GM18870 (cell line): ENCODE measurements around the gene APPBP2.
"Not testable (repeated sequence)": the region's sequence is repeated elsewhere in the genome, so short reads cannot be mapped to it uniquely, and the experiment has no call there.

Source experiments
- ATAC-seq: cut with Tn5 transposase; IDR thresholded peaks from one replicate; pipeline ENCODE4 v1.9.1; 2021; ENCODE audit warnings: moderate library complexity; ENCODE audit not compliant: unreplicated experiment

Gene APPBP2

GRCh38 chr17:60439501-60439900 lies 86.5 kb downstream of the APPBP2 start:
- ATAC-seq = no peak

- no peak for ATAC-seq
These were observed 89.4 kb downstream of the APPBP2 start for GRCh38 chr17:60436676-60437075.

GRCh38 chr17:60435244-60436167 lies 90.5 kb downstream of the APPBP2 start:
- no peak for ATAC-seq

GRCh38 chr17:60433021-60433997 lies 92.7 kb downstream of the APPBP2 start:
- ATAC-seq = not testable (repeated sequence)

GRCh38 chr17:60430561-60430960 lies 95.5 kb downstream of the APPBP2 start:
- ATAC-seq = not testable (repeated sequence)

GRCh38 chr17:60428491-60428890 lies 97.6 kb downstream of the APPBP2 start:
- not testable (repeated sequence) for ATAC-seq

GRCh38 chr17:60426596-60426995 lies 99.4 kb downstream of the APPBP2 start:
- no peak for ATAC-seq

- ATAC-seq = no peak
These were observed 100.4 kb downstream of the APPBP2 start for GRCh38 chr17:60425626-60426025.

GRCh38 chr17:60423865-60424264 lies 102.2 kb downstream of the APPBP2 start:
- ATAC-seq = no peak

- no peak for ATAC-seq
These were observed 103.8 kb downstream of the APPBP2 start, which contains the start of gene CHCT1 for GRCh38 chr17:60422162-60422665. Gene CHCT1, plus strand, starts transcription at chr17:60422489. Its CDS starts 104 bp downstream, at chr17:60422593.

GRCh38 chr17:60421273-60422161 lies 104.5 kb downstream of the APPBP2 start:
- no peak for ATAC-seq

GRCh38 chr17:60419875-60420274 lies 106.2 kb downstream of the APPBP2 start:
- not testable (repeated sequence) for ATAC-seq

GRCh38 chr17:60419003-60419402 lies 107.0 kb downstream of the APPBP2 start:
- ATAC-seq = not testable (repeated sequence)

GRCh38 chr17:60416368-60416925 lies 109.6 kb downstream of the APPBP2 start:
- no peak for ATAC-seq

- no peak for ATAC-seq
These were observed 110.9 kb downstream of the APPBP2 start for GRCh38 chr17:60415146-60415545.

- no peak for ATAC-seq
These were observed 113.3 kb downstream of the APPBP2 start for GRCh38 chr17:60412701-60413100.

GRCh38 chr17:60410001-60410400 lies 116.0 kb downstream of the APPBP2 start:
- no peak for ATAC-seq

GRCh38 chr17:60406887-60407286 lies 119.2 kb downstream of the APPBP2 start:
- ATAC-seq = no peak

GRCh38 chr17:60403962-60404361 lies 122.1 kb downstream of the APPBP2 start:
- no peak for ATAC-seq

- no peak for ATAC-seq
These were observed 122.6 kb downstream of the APPBP2 start for GRCh38 chr17:60403523-60403810.
